BE2C (cell line): ENCODE results near the gene HIP1.
A peak's percentile ranks its signal among the peaks of the same experiment; 100 is the strongest.
"Not testable (repeated sequence)": the region's sequence is repeated elsewhere in the genome, so short reads cannot be mapped to it uniquely, and the experiment has no call there.

Experiments
- DNase-seq: peaks from one replicate; pipeline ENCODE4 v3.0.0-alpha.2; 2020
- H3K27me3 ChIP-seq: fragments of 250-450 bp; sonication (Bioruptor Pico); 2 replicates; pipeline ENCODE4 v1.5.1; 2020; ENCODE audit warnings: mild to moderate bottlenecking
- H3K36me3 ChIP-seq: fragments of 250-450 bp; sonication (Bioruptor Pico); 2 replicates; pipeline ENCODE4 v1.5.1; 2020; ENCODE audit warnings: mild to moderate bottlenecking
- H3K4me1 ChIP-seq: fragments of 250-450 bp; sonication (Bioruptor Pico); 2 replicates; pipeline ENCODE4 v1.5.1; 2020
- H3K4me3 ChIP-seq: 2 replicates; pipeline ENCODE4 v1.5.1; 2011; ENCODE audit warnings: low read depth, low read length
- H3K9me3 ChIP-seq: fragments of 250-450 bp; sonication (Bioruptor Pico); 2 replicates; pipeline ENCODE4 v1.5.1; 2020
- TF ChIP-seq, protein P1 (sequence below): IDR thresholded peaks from 2 replicates; pipeline ENCODE4 v1.5.1; 2012; ENCODE audit warnings: mild to moderate bottlenecking, low read depth, low read length

HIP1 gene

GRCh38 chr7:75772081-75773077 lies 33.6 kb upstream of the HIP1 start, which contains the start of gene CCL26:
Gene CCL26, minus strand, starts transcription at chr7:75772211. Its CDS starts 35 bp downstream, at chr7:75772176.
- no peak within 1 kb of the TSS for H3K4me3 ChIP-seq
- H3K9me3 ChIP-seq, result no peaks in the 10 kb centered on the region
- H3K27me3 ChIP-seq, result no peaks in the 10 kb centered on the region
- DNase-seq, result no peak
- TF ChIP-seq, protein P1, sequence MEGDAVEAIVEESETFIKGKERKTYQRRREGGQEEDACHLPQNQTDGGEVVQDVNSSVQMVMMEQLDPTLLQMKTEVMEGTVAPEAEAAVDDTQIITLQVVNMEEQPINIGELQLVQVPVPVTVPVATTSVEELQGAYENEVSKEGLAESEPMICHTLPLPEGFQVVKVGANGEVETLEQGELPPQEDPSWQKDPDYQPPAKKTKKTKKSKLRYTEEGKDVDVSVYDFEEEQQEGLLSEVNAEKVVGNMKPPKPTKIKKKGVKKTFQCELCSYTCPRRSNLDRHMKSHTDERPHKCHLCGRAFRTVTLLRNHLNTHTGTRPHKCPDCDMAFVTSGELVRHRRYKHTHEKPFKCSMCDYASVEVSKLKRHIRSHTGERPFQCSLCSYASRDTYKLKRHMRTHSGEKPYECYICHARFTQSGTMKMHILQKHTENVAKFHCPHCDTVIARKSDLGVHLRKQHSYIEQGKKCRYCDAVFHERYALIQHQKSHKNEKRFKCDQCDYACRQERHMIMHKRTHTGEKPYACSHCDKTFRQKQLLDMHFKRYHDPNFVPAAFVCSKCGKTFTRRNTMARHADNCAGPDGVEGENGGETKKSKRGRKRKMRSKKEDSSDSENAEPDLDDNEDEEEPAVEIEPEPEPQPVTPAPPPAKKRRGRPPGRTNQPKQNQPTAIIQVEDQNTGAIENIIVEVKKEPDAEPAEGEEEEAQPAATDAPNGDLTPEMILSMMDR, result no peak
- H3K4me1 ChIP-seq, result no peaks in the 10 kb centered on the region
- no peaks in the 10 kb centered on the region for H3K36me3 ChIP-seq

- no peaks in the 10 kb centered on the region for H3K36me3 ChIP-seq
- no peak for DNase-seq
- H3K27me3 ChIP-seq, result no peaks in the 10 kb centered on the region
These were observed 32.5 kb upstream of the HIP1 start for GRCh38 chr7:75771224-75771623.

GRCh38 chr7:75762350-75762917 lies 23.7 kb upstream of the HIP1 start:
- no peaks in the 10 kb centered on the region for H3K9me3 ChIP-seq
- H3K4me3 ChIP-seq, result no peak overlapping the region
- TF ChIP-seq, protein P1, result peak; percentile 76
- no peaks in the 10 kb centered on the region for H3K27me3 ChIP-seq
- H3K4me1 ChIP-seq, result no peaks in the 10 kb centered on the region
- no peak for DNase-seq
- H3K36me3 ChIP-seq, result no peaks in the 10 kb centered on the region

More at GRCh38 chr7:75771224-75771623, 32.5 kb upstream of the HIP1 start:
- H3K9me3 ChIP-seq, result no peaks in the 10 kb centered on the region
- TF ChIP-seq, protein P1, result no peak
- H3K4me1 ChIP-seq, result no peaks in the 10 kb centered on the region
- H3K4me3 ChIP-seq, result no peak overlapping the region

GRCh38 chr7:75761801-75762200 lies 23.1 kb upstream of the HIP1 start:
- not testable (repeated sequence) for H3K27me3 ChIP-seq, H3K4me1 ChIP-seq, H3K9me3 ChIP-seq, H3K36me3 ChIP-seq, H3K4me3 ChIP-seq, DNase-seq

GRCh38 chr7:75758491-75758890 lies 19.8 kb upstream of the HIP1 start:
- Histone ChIP-seq H3K4me1 (no peaks in the 10 kb centered on the region), H3K4me3 (no peak overlapping the region), H3K9me3 (no peaks in the 10 kb centered on the region)

GRCh38 chr7:75757860-75758259 lies 19.1 kb upstream of the HIP1 start:
- H3K4me1 ChIP-seq, result no peaks in the 10 kb centered on the region
- H3K9me3 ChIP-seq, result no peaks in the 10 kb centered on the region
- no peaks in the 10 kb centered on the region for H3K36me3 ChIP-seq
- no peak overlapping the region for H3K4me3 ChIP-seq
- TF ChIP-seq, protein P1, result no peak
- no peaks in the 10 kb centered on the region for H3K27me3 ChIP-seq
- no peak for DNase-seq

More at GRCh38 chr7:75758491-75758890, 19.8 kb upstream of the HIP1 start:
- Histone ChIP-seq H3K27me3 (no peaks in the 10 kb centered on the region), H3K36me3 (no peaks in the 10 kb centered on the region)
- no peak for DNase-seq
- TF ChIP-seq, protein P1, result no peak
